H1 (cell line): ENCODE measurements around the gene KCND3.

Experiments
- BRCA1 ChIP-seq: IDR thresholded peaks from 2 replicates; pipeline ENCODE4 v1.6.1; 2012; ENCODE audit warnings: low read depth, low read length, improper control_type of control experiment
- CHD1 ChIP-seq: IDR thresholded peaks from 2 replicates; pipeline ENCODE4 v1.6.1; 2012; ENCODE audit warnings: low read depth, low read length, improper control_type of control experiment
- EZH2 ChIP-seq: fragments of 200-600 bp; sonication (generic); IDR thresholded peaks from 2 replicates; pipeline ENCODE4 v1.7.1; 2012; ENCODE audit warnings: low read depth, mild to moderate bottlenecking, moderate library complexity, low read length, inconsistent platforms; ENCODE audit not compliant: severe bottlenecking
- JUND ChIP-seq: IDR thresholded peaks from 2 replicates; pipeline ENCODE4 v1.6.1; 2011; ENCODE audit warnings: mild to moderate bottlenecking, improper control_type of control experiment, low read length
- KDM5A ChIP-seq: fragments of 200-600 bp; IDR thresholded peaks from 2 replicates; pipeline ENCODE4 v1.7.1; 2012; ENCODE audit warnings: mild to moderate bottlenecking, low read length, inconsistent platforms, mixed read lengths
- POLR2A ChIP-seq, 2 experiments: IDR thresholded peaks; 1 replicate in 1 of 2; 2 replicates in 1 of 2; pipeline ENCODE4 v1.6.1; 2011; ENCODE audit warnings: low read depth in 2 of 2, low read length in 2 of 2, mild to moderate bottlenecking in 2 of 2; ENCODE audit errors: control extremely low read depth in 1 of 2
- POLR2AphosphoS5 ChIP-seq: IDR thresholded peaks from 2 replicates; pipeline ENCODE4 v1.6.1; 2011; ENCODE audit warnings: low read depth, low read length
- RNF2 ChIP-seq: fragments of 200-900, 300-1000 bp; sonication (generic); IDR thresholded peaks from 2 replicates; pipeline ENCODE4 v1.7.1; 2016; ENCODE audit warnings: borderline replicate concordance, low read depth, mild to moderate bottlenecking, antibody characterized with exemption, low read length; ENCODE audit not compliant: poor library complexity, severe bottlenecking; ENCODE audit errors: missing control alignments
- SUZ12 ChIP-seq: fragments of 200-600 bp; sonication (generic); IDR thresholded peaks from 2 replicates; pipeline ENCODE4 v1.6.1; 2012; ENCODE audit warnings: mild to moderate bottlenecking, inconsistent platforms, low read length, moderate library complexity, mixed read lengths
- TAF1 ChIP-seq: IDR thresholded peaks from 2 replicates; pipeline ENCODE4 v1.6.1; 2011; ENCODE audit warnings: mild to moderate bottlenecking, low read depth, low read length
- TCF12 ChIP-seq: IDR thresholded peaks from 2 replicates; pipeline ENCODE4 v1.6.1; 2011; ENCODE audit warnings: low read depth, mild to moderate bottlenecking, low read length
- ZNF274 ChIP-seq: IDR thresholded peaks from 2 replicates; pipeline ENCODE4 v1.7.0; 2012; ENCODE audit warnings: low read length, borderline replicate concordance; ENCODE audit errors: extremely low read depth
- TF ChIP-seq, protein P1 (sequence below), 3 experiments: IDR thresholded peaks; 1 replicate in 2 of 3; 2 replicates in 1 of 3; pipeline versions ENCODE4 v1.5.1 to v1.6.1; 2011; ENCODE audit warnings: low read length in 3 of 3, mild to moderate bottlenecking in 3 of 3, inconsistent platforms in 2 of 3, low read depth in 1 of 3, moderate library complexity in 1 of 3; ENCODE audit not compliant: insufficient read depth in 1 of 3; ENCODE audit errors: control extremely low read depth in 1 of 3

DNA sequence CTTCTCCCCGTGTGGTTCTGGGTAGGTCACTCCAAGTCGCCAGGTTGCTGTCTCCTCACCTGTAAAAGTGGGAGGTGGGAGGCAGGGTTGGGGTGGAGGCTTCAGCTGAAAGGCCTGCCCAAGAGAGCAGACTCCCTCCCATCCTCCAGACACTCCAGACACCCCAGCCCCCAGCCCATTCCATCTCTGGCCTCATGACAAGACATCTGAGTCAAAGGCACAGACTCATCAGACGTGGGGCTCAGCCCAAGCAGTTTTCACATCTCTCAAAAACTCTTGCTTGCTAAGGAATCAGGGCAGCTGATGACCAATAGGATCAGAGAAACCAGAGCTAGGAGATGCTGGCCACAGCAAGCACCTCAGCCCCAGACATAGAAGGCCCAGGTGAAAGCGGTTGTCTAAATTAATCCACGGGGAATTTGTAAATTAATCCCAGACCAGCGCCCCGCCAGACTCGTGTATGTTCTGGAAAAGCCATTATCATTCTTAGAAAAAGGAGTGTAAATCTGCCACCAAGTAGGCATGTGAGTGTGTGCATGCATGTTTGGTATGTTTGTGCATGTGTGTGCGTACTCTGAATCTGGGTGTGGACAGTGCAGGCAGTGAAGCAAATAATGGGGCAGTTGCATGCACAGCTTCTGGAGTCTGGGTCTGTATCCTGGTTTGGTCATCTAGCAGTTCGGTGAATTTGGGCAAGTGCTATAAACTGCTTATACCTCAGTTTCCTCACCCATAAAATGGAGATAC, 55.2 kb downstream of the KCND3 start:
- TF ChIP-seq RNF2 = no peak
- TF ChIP-seq TCF12 = no peak
- no peak for TF ChIP-seq JUND
- TF ChIP-seq POLR2AphosphoS5 = no peak
- TF ChIP-seq, protein P1, sequence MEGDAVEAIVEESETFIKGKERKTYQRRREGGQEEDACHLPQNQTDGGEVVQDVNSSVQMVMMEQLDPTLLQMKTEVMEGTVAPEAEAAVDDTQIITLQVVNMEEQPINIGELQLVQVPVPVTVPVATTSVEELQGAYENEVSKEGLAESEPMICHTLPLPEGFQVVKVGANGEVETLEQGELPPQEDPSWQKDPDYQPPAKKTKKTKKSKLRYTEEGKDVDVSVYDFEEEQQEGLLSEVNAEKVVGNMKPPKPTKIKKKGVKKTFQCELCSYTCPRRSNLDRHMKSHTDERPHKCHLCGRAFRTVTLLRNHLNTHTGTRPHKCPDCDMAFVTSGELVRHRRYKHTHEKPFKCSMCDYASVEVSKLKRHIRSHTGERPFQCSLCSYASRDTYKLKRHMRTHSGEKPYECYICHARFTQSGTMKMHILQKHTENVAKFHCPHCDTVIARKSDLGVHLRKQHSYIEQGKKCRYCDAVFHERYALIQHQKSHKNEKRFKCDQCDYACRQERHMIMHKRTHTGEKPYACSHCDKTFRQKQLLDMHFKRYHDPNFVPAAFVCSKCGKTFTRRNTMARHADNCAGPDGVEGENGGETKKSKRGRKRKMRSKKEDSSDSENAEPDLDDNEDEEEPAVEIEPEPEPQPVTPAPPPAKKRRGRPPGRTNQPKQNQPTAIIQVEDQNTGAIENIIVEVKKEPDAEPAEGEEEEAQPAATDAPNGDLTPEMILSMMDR (IDR thresholded peaks at IDR 0.05; ENCODE audit: control extremely low read depth in 1 of 3, insufficient read depth in 1 of 3, low read depth in 1 of 3, low read length in 3 of 3) = no peak
- TF ChIP-seq TAF1 = no peak
- TF ChIP-seq BRCA1 = no peak
- no peak for TF ChIP-seq ZNF274
- TF ChIP-seq EZH2 = no peak
- no peak for TF ChIP-seq SUZ12
- no peak for TF ChIP-seq CHD1
- no peak for TF ChIP-seq POLR2A (IDR thresholded peaks at IDR 0.05; ENCODE audit: control extremely low read depth in 1 of 2, low read depth in 2 of 2, low read length in 2 of 2)
- no peak for TF ChIP-seq KDM5A
